ENCODE data around the gene TOP2A. TPM values are rescaled to one million over a fixed set of nuclear protein-coding genes. Genes with fewer than 3 reads are reported as not detected.

Gene TOP2A
- polyA plus RNA-seq, 1 donor from 2014 or later, result 7.8 TPM

DNA sequence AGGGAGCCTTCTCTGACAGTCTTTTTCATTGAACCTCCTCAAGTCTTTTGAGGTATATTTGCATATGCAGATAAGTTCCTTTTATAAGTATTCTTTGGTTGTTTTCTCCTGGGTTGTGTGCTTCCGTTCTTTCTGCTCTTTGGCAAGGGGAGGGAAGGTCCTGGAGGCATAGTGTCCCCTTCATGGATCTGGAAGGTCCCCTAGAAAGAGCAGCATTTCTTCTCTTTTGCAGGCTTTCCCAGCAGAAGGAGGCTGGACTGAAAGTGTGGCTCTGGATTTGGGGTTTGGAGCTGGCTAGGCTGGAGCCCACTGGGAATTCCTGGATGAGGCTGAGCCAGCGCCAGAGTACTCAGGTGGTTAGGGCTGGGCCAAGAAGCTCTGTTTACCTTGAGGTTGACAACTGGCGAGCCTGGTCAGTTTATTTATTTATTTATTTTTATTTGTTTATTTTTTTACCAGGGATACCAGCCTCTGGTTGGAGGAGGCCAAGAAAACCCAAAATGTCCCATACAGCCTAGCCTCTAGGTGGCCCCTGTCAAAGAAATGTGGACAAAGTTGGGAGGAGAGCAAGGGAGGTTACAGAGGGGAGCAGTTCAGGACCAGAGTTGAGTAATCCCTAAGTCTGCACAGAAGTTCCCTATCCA, 5.4 kb upstream of the TOP2A start:
- no peak overlapping the region for H3K27ac ChIP-seq (ENCODE audit: low read length)
- H3K27me3 ChIP-seq (ENCODE audit: insufficient read depth, low read depth, low read length), result no peaks in the 10 kb centered on the region
- no peaks in the 10 kb centered on the region for H3F3A ChIP-seq (ENCODE audit: insufficient read depth, low read length, poor library complexity, severe bottlenecking)
- H3K9me2 ChIP-seq (ENCODE audit: insufficient read depth, low read length), result no peaks in the 10 kb centered on the region
- no peak overlapping the region for H3K4me3 ChIP-seq (ENCODE audit: low read length)
- no peak overlapping the region for H2AFZ ChIP-seq (ENCODE audit: low read depth, low read length)
- no peak for TF ChIP-seq RAD21 (conservative IDR thresholded peaks at IDR 0.05)
- no peak for TF ChIP-seq TAF1 (IDR thresholded peaks at IDR 0.05; ENCODE audit: low read depth)
- no peak for TF ChIP-seq EZH2 (IDR thresholded peaks at IDR 0.05; ENCODE audit: borderline replicate concordance, insufficient read depth, low read length, poor library complexity, severe bottlenecking)
- no peak for TF ChIP-seq MXI1 (conservative IDR thresholded peaks at IDR 0.05; ENCODE audit: poor library complexity, severe bottlenecking)
- TF ChIP-seq EP300 (conservative IDR thresholded peaks at IDR 0.05; ENCODE audit: poor library complexity, severe bottlenecking), result no peak
- no peak for TF ChIP-seq SMC3 (conservative IDR thresholded peaks at IDR 0.05; ENCODE audit: poor library complexity)
- no peak for TF ChIP-seq POLR2AphosphoS5 (IDR thresholded peaks at IDR 0.05)
- no peaks in the 10 kb centered on the region for H3K36me3 ChIP-seq (ENCODE audit: insufficient read depth, low read length)
- H4K20me1 ChIP-seq (ENCODE audit: insufficient read depth), result no peaks in the 10 kb centered on the region
- H3K4me2 ChIP-seq (ENCODE audit: low read length), result no peak overlapping the region
- H3K79me2 ChIP-seq (replicated peaks; ENCODE audit: insufficient read depth, low read length), result no peaks in the 10 kb centered on the region
- H3K9me3 ChIP-seq (ENCODE audit: low read length), result no peaks in the 10 kb centered on the region
- no peak overlapping the region for H3K9ac ChIP-seq (ENCODE audit: low read length)

- H3K36me3 ChIP-seq (ENCODE audit: insufficient read depth, low read length), result no peaks in the 10 kb centered on the region
- no peak overlapping the region for H3K27ac ChIP-seq (ENCODE audit: low read length)
- no peaks in the 10 kb centered on the region for H3K27me3 ChIP-seq (ENCODE audit: insufficient read depth, low read depth, low read length)
- no peak for TF ChIP-seq POLR2AphosphoS5 (IDR thresholded peaks at IDR 0.05)
- TF ChIP-seq, protein P1, sequence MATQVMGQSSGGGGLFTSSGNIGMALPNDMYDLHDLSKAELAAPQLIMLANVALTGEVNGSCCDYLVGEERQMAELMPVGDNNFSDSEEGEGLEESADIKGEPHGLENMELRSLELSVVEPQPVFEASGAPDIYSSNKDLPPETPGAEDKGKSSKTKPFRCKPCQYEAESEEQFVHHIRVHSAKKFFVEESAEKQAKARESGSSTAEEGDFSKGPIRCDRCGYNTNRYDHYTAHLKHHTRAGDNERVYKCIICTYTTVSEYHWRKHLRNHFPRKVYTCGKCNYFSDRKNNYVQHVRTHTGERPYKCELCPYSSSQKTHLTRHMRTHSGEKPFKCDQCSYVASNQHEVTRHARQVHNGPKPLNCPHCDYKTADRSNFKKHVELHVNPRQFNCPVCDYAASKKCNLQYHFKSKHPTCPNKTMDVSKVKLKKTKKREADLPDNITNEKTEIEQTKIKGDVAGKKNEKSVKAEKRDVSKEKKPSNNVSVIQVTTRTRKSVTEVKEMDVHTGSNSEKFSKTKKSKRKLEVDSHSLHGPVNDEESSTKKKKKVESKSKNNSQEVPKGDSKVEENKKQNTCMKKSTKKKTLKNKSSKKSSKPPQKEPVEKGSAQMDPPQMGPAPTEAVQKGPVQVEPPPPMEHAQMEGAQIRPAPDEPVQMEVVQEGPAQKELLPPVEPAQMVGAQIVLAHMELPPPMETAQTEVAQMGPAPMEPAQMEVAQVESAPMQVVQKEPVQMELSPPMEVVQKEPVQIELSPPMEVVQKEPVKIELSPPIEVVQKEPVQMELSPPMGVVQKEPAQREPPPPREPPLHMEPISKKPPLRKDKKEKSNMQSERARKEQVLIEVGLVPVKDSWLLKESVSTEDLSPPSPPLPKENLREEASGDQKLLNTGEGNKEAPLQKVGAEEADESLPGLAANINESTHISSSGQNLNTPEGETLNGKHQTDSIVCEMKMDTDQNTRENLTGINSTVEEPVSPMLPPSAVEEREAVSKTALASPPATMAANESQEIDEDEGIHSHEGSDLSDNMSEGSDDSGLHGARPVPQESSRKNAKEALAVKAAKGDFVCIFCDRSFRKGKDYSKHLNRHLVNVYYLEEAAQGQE (IDR thresholded peaks at IDR 0.05; ENCODE audit: borderline replicate concordance), result no peak
- no peak for TF ChIP-seq RAD21 (conservative IDR thresholded peaks at IDR 0.05)
- TF ChIP-seq MXI1 (conservative IDR thresholded peaks at IDR 0.05; ENCODE audit: poor library complexity, severe bottlenecking), result no peak
- TF ChIP-seq EP300 (conservative IDR thresholded peaks at IDR 0.05; ENCODE audit: poor library complexity, severe bottlenecking), result no peak
- TF ChIP-seq CTCF (IDR thresholded peaks at IDR 0.05; ENCODE audit: poor library complexity, severe bottlenecking), result no peak
- TF ChIP-seq SMC3 (conservative IDR thresholded peaks at IDR 0.05; ENCODE audit: poor library complexity), result no peak
- H3K79me2 ChIP-seq (replicated peaks; ENCODE audit: insufficient read depth, low read length), result peaks cover 22% of the 10 kb centered on the region
- no peaks in the 10 kb centered on the region for H3K9me2 ChIP-seq (ENCODE audit: insufficient read depth, low read length)
- H3K9me3 ChIP-seq (ENCODE audit: low read length), result no peaks in the 10 kb centered on the region
- no peaks in the 10 kb centered on the region for H3F3A ChIP-seq (ENCODE audit: insufficient read depth, low read length, poor library complexity, severe bottlenecking)
- H3K4me2 ChIP-seq (ENCODE audit: low read length), result no peak overlapping the region
- H4K20me1 ChIP-seq (ENCODE audit: insufficient read depth), result no peaks in the 10 kb centered on the region
- no peak overlapping the region for H2AFZ ChIP-seq (ENCODE audit: low read depth, low read length)
- H3K4me3 ChIP-seq (ENCODE audit: low read length), result no peak overlapping the region
- no peak overlapping the region for H3K9ac ChIP-seq (ENCODE audit: low read length)
These were observed 2.0 kb upstream of the TOP2A start for GRCh38 chr17:40419559-40420331.

Data from neural cell (in vitro differentiated cells).